ENCODE measurements around the gene WDR59. TPM values are rescaled to one million over a fixed set of nuclear protein-coding genes. Genes with fewer than 3 reads are reported as not detected.
"Not testable (repeated sequence)": the region's sequence is repeated elsewhere in the genome, so short reads cannot be mapped to it uniquely, and the experiment has no call there.

WDR59 gene
- total RNA-seq, 1 donor from 2014 or later: 16.3 TPM

DNA sequence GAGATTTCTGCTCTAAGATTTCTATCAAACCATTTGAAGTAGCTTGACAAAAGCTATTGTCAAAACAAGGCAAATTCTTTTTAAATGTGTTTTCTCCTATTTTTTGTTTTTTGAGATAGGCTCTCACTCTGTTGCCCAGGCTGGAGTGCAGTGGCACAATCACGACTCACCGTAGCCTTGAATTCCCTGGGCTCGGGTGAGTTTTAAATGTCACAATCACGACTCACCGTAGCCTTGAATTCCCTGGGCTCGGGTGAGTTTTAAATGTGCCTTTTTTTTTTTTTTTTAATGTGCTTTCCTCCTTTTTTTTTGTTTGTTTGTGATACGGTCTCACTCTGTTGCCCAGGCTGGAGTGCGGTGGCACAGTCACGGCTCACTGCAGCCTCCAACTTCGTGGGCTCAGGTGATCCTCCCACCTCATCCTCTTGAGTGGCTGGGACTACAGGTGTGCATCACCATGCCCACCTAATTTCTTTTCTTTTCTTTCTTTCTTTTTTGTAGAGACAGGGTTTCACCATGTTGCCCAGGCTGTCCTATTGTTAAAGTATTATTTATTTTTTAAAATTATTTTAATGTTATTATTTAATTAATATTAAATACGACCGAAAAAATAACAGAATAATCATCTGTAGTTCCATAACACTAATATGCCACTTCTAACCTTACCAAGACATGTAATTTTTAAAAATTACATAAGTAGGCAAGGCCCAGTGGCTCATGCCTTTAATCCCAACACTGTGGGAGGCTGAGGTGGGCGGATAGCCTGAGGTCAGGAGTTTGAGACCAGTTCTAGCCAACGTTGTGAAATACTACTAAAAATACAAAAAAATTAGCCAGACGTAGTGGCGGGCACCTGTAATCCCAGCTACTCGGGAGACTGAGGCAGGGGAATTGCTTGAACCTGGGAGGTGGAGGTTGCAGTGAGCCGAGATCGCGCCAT is 140.6 kb downstream of the WDR59 start:
- DNase-seq (ENCODE audit: low read depth): no peak
- H3K4me3 ChIP-seq (ENCODE audit: low read depth, low read length): no peak overlapping the region
- TF ChIP-seq, protein P1, sequence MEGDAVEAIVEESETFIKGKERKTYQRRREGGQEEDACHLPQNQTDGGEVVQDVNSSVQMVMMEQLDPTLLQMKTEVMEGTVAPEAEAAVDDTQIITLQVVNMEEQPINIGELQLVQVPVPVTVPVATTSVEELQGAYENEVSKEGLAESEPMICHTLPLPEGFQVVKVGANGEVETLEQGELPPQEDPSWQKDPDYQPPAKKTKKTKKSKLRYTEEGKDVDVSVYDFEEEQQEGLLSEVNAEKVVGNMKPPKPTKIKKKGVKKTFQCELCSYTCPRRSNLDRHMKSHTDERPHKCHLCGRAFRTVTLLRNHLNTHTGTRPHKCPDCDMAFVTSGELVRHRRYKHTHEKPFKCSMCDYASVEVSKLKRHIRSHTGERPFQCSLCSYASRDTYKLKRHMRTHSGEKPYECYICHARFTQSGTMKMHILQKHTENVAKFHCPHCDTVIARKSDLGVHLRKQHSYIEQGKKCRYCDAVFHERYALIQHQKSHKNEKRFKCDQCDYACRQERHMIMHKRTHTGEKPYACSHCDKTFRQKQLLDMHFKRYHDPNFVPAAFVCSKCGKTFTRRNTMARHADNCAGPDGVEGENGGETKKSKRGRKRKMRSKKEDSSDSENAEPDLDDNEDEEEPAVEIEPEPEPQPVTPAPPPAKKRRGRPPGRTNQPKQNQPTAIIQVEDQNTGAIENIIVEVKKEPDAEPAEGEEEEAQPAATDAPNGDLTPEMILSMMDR (conservative IDR thresholded peaks at IDR 0.05; ENCODE audit: low read depth, low read length): no peak

DNA sequence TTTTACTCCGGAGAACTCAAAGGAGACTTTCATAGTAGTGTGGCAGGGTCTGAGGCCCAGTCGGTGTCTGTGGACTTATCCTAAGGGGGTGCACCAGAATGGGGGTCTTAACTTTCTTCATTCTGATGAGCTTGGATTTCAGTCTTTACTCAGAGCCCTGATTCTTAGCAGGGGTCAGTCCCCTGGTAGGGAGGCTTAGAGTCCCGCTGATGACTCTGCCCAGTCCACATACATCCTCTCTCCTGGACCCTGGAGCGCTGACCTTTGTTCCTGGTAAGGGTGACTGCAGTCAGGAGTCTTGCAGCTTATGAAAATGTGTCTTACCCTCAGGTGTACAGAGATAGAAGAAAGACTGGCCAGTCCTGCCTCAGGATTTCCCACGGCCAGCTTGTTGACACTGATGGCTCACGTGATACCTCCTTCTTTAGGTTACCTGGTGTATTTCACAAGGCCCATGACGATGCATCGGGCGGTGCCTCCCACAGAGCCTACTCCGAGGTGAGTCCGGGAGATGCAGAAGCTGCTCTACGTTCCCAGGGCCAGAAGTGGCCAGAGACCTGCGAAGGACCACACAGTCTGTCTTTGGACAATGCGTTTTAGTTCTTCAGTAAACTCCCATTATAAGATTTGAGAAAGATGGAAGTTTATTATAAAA is 141.4 kb downstream of the WDR59 start:
- H3K4me3 ChIP-seq (ENCODE audit: low read depth, low read length); DNase-seq (ENCODE audit: low read depth): not testable (repeated sequence)

DNA sequence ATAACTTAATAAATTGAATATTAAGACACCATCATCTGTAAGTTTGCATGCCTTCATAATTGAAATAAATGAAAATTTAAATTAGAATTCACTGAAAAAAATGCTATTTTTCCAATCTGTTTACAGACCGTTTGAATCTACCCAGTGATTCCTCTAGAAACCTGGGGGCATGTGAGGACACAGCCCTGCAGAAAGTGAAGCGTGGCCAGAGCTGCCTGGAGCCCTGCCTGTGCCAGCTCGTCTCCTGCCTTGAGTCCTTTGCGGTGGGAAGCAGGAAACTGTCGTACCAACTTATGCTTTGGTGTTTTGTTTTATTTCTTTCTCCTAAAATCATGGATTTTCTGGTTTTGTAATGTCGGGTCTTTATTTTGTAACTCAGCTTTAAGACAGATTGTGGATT is 142.5 kb downstream of the WDR59 start:
- TF ChIP-seq, protein P1 (conservative IDR thresholded peaks at IDR 0.05; ENCODE audit: low read depth, low read length): no peak
- no peak overlapping the region for H3K4me3 ChIP-seq (ENCODE audit: low read depth, low read length)
- DNase-seq (ENCODE audit: low read depth): no peak

DNA sequence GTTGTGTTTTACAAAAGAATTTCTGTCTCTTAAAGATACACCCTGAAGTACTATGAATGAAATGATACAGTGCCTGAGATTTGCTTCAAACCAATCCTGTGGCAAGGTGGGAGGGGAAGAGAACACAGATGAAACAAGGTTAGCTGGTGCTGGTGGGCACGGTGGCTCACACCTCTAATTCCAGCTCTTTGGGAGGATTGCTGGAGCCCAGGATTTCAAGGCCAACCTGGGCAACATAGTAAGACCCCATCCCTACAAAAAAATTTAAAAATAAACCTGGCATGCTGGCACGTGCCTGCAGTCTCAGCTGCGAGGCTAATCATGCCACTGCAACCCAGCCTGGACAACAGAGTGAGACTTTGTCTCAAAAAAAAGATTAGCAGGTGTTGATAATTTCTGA is 143.0 kb downstream of the WDR59 start:
- TF ChIP-seq, protein P1 (conservative IDR thresholded peaks at IDR 0.05; ENCODE audit: low read depth, low read length): no peak
- no peak for DNase-seq (ENCODE audit: low read depth)

DNA sequence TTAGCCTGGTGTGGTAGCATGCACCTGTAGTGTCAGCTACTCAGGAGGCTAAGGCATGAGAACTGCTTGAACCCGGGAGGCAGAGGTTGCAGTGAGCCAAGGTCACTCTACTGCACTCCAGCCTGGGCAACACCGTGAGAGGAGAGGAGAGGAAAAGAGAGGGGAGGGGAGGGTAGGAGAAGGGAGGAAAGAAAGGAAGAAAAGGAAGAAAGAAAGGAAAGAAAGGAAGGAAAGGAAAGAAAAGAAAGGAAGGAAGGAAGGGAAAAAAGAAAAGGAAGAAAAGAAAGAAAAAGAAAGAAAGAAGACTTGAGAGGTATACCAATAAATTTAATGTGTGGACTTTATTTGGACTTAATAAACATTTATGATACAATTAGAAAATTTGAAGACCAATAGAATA is 143.5 kb downstream of the WDR59 start:
- TF ChIP-seq, protein P1 (conservative IDR thresholded peaks at IDR 0.05; ENCODE audit: low read depth, low read length): no peak
- DNase-seq (ENCODE audit: low read depth): no peak
- no peak overlapping the region for H3K4me3 ChIP-seq (ENCODE audit: low read depth, low read length)

More for the DNA sequence above, 143.0 kb downstream of the WDR59 start:
- H3K4me3 ChIP-seq (ENCODE audit: low read depth, low read length): no peak overlapping the region

DNA sequence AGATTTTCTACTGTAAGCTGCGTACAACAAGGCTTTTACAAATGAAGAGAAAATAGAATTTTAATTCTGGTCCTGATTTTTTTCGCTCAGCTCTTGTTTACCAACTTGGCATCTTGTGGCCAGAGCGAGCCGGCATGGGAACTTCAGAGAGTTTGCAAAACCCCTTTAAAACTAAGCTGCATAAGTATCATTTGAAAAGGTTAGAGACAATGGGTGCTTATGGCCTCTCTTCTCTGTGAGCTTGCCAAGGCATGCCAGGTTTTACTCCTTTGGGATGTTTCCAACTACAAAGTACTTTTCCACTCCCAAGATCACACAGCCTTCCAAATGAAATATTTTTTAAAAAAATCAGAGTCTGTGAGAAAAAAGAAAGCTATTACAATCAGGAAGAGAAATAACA is 147.9 kb downstream of the WDR59 start:
- H3K4me3 ChIP-seq (ENCODE audit: low read depth, low read length): no peak overlapping the region
- TF ChIP-seq, protein P1 (conservative IDR thresholded peaks at IDR 0.05; ENCODE audit: low read depth, low read length): no peak
- no peak for DNase-seq (ENCODE audit: low read depth)

DNA sequence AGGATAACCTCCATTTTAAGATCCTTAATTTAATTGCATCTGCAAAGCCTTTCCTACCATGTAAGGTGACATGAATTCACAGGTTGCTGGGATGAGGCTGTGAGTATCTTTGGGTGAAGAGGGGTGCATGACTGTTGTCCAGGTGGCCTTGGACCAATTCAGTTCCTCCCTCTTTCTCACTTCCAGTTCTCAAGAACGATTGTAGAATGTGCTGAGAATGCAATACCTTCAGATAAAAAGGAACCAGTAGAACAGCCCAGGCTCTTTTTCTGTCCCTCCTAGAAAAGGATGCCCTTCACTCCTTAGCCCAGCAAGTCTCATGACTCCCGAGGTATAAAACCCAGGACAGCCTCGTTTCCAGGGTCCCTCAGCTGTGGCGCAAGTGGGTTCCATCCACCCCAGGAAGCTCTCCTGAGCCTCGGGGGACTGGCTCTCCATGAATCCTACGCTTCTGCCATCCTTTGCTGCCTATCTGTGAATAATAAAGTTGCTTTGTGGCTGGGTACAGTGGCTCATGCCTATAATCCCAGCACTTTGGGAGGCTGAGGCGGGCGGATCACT is 148.7 kb downstream of the WDR59 start:
- TF ChIP-seq, protein P1 (conservative IDR thresholded peaks at IDR 0.05; ENCODE audit: low read depth, low read length): no peak
- no peak overlapping the region for H3K4me3 ChIP-seq (ENCODE audit: low read depth, low read length)
- no peak for DNase-seq (ENCODE audit: low read depth)
